GM12891 (cell line): ENCODE measurements around the gene E4F1.
A peak's percentile ranks its signal among the peaks of the same experiment; 100 is the strongest.

ENCODE experiments used
- POLR2A ChIP-seq: IDR thresholded peaks from 2 replicates; pipeline ENCODE4 v1.6.1; 2011; ENCODE audit warnings: low read depth, low read length, control low read depth
- POLR2AphosphoS5 ChIP-seq: IDR thresholded peaks from 2 replicates; pipeline ENCODE4 v1.6.1; 2011; ENCODE audit warnings: low read depth, low read length, control low read depth
- TAF1 ChIP-seq: IDR thresholded peaks from 2 replicates; pipeline ENCODE4 v1.6.1; 2011; ENCODE audit warnings: low read depth, low read length, control low read depth

- TF ChIP-seq POLR2A (no peak), TAF1 (no peak), POLR2AphosphoS5 (0 out of 2 replicates have a peak, but pooled peaks have one; percentile 25)
These were observed 9.0 kb downstream of the E4F1 start for GRCh38 chr16:2232094-2232990.
